ENCODE data around the gene FBXL2.
A peak's percentile ranks its signal among the peaks of the same experiment; 100 is the strongest.
"Not testable (repeated sequence)": the region's sequence is repeated elsewhere in the genome, so short reads cannot be mapped to it uniquely, and the experiment has no call there.

Gene FBXL2

DNA sequence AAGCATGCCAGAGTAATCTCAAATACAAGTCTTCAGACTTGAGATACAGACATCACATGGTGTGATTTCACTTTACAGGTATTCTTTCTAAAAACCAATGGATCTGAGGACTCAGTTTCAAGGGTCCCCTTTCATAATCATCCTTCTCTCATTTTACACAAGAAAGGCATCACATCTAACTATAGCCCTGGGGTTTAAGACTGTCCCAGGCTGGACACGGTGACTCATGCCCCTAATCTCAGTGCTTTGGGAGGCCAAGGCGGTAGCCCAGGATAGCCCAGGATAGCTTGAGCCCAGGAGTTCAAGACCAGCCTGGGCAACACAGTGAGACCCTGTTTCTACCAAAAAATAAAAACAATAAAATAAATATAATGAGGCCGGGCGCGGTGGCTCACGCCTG is 126.5 kb downstream of the FBXL2 start:
- Histone ChIP-seq H2AFZ (ENCODE audit: low read depth) (no peak overlapping the region), H3K27ac (no peak overlapping the region), H3K4me2 (no peak overlapping the region), H3K4me3 (IDR thresholded peaks at IDR 0.05; ENCODE audit: insufficient read depth, low read depth, low read length) (no peak overlapping the region), H3K36me3 (ENCODE audit: insufficient read depth) (peaks cover 2% of the 10 kb centered on the region; the same call in 1 of the 2 replicates), H3K79me2 (ENCODE audit: insufficient read depth, low read depth) (no peaks in the 10 kb centered on the region), H3K27me3 (ENCODE audit: insufficient read depth, low read depth) (no peaks in the 10 kb centered on the region), H4K20me1 (ENCODE audit: insufficient read depth) (no peaks in the 10 kb centered on the region), H3K4me1 (ENCODE audit: low read depth, poor library complexity, severe bottlenecking) (no peaks in the 10 kb centered on the region), H3K9ac (no peak overlapping the region)
- TF ChIP-seq, protein P1, sequence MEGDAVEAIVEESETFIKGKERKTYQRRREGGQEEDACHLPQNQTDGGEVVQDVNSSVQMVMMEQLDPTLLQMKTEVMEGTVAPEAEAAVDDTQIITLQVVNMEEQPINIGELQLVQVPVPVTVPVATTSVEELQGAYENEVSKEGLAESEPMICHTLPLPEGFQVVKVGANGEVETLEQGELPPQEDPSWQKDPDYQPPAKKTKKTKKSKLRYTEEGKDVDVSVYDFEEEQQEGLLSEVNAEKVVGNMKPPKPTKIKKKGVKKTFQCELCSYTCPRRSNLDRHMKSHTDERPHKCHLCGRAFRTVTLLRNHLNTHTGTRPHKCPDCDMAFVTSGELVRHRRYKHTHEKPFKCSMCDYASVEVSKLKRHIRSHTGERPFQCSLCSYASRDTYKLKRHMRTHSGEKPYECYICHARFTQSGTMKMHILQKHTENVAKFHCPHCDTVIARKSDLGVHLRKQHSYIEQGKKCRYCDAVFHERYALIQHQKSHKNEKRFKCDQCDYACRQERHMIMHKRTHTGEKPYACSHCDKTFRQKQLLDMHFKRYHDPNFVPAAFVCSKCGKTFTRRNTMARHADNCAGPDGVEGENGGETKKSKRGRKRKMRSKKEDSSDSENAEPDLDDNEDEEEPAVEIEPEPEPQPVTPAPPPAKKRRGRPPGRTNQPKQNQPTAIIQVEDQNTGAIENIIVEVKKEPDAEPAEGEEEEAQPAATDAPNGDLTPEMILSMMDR (conservative IDR thresholded peaks at IDR 0.05; ENCODE audit: low read depth, low read length) = no peak

DNA sequence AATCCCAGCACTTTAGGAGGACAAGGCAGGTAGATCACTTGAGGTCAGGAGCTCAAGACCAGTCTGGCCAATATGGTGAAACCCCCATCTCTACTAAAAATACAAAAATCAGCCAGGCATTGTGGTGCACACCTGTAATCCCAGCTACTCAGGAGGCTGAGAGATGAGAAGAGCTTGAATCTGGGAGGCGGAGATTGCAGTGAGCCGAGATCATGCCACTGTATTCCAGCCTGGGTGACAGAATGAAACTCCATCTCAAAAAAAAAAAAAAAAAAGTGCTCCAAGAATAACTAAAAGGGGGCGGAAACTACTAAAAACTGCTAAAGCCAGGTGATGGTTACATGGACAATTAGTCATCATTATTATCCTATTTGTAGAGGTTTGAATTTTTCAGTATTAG is 133.6 kb downstream of the FBXL2 start:
- not testable (repeated sequence) for H3K4me3 ChIP-seq (IDR thresholded peaks at IDR 0.05; ENCODE audit: insufficient read depth, low read depth, low read length); H3K4me1 ChIP-seq (ENCODE audit: low read depth, poor library complexity, severe bottlenecking); H3K79me2 ChIP-seq (ENCODE audit: insufficient read depth, low read depth); H3K9ac ChIP-seq; H3K4me2 ChIP-seq; H4K20me1 ChIP-seq (ENCODE audit: insufficient read depth); H3K36me3 ChIP-seq (ENCODE audit: insufficient read depth); H3K27me3 ChIP-seq (ENCODE audit: insufficient read depth, low read depth); H3K27ac ChIP-seq; H2AFZ ChIP-seq (ENCODE audit: low read depth)

DNA sequence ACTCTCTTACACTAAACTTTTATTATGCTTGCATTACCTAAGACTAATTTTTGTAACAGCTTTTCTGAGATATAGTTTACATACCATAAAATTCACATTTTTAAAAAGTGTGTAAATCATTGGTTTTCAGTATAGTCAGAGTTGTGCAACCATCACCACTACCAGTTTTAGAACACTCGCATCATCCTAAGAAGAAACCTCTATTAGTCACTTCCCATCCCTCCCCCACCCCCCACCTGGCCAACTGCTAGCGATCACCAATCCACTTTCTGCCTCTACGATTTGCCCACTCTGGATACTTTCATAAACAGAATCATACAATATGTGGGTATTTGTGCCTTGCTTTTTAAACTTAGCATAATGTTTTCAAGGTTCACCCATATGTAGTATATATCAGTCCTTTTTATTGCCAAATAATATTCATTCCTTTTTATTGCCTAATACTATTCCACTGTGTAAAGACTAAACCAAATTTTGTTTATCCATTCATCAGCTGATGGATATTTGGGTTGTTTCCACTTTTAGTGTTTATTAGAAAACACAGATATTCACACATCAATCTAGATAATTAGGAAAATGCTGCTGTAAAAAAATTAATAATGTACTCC is 139.9 kb downstream of the FBXL2 start:
- Histone ChIP-seq H3K9ac (no peak overlapping the region), H3K27me3 (ENCODE audit: insufficient read depth, low read depth) (no peaks in the 10 kb centered on the region), H4K20me1 (ENCODE audit: insufficient read depth) (no peaks in the 10 kb centered on the region), H2AFZ (ENCODE audit: low read depth) (no peak overlapping the region), H3K79me2 (ENCODE audit: insufficient read depth, low read depth) (no peaks in the 10 kb centered on the region; the same call in 1 of the 2 replicates), H3K4me2 (no peak overlapping the region), H3K27ac (no peak overlapping the region), H3K4me3 (IDR thresholded peaks at IDR 0.05; ENCODE audit: insufficient read depth, low read depth, low read length) (no peak overlapping the region), H3K4me1 (ENCODE audit: low read depth, poor library complexity, severe bottlenecking) (peaks cover 20% of the 10 kb centered on the region), H3K36me3 (ENCODE audit: insufficient read depth) (no peaks in the 10 kb centered on the region)
- TF ChIP-seq, protein P1 (conservative IDR thresholded peaks at IDR 0.05; ENCODE audit: low read depth, low read length) = no peak

DNA sequence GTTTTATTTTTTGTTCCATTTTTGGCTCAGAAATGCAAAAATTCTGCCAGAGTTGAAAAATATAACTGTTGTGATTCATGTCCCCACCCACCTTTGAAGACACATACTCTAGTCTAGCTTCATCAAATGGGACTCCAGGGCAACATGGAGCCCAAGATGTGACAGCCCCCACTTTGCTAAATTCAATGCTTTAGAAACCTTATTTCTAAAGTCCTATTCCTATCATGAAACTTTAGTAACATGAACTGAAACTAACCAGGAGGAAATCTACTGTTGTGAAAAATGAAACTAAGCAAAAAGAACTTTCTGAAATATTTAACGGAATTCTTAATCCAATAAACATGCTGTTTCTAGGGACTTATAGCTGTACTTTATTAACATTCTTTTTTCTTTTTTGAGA is 142.7 kb downstream of the FBXL2 start:
- Histone ChIP-seq H2AFZ (ENCODE audit: low read depth) (no peak overlapping the region), H3K4me3 (IDR thresholded peaks at IDR 0.05; ENCODE audit: insufficient read depth, low read depth, low read length) (no peak overlapping the region), H3K4me2 (peak overlapping the region; percentile 7; the same call in 1 of the 2 replicates), H3K79me2 (ENCODE audit: insufficient read depth, low read depth) (no peaks in the 10 kb centered on the region; the same call in 1 of the 2 replicates), H4K20me1 (ENCODE audit: insufficient read depth) (no peaks in the 10 kb centered on the region), H3K4me1 (ENCODE audit: low read depth, poor library complexity, severe bottlenecking) (peaks cover 20% of the 10 kb centered on the region), H3K9ac (no peak overlapping the region), H3K36me3 (ENCODE audit: insufficient read depth) (no peaks in the 10 kb centered on the region), H3K27ac (no peak overlapping the region; the same call in 1 of the 2 replicates), H3K27me3 (ENCODE audit: insufficient read depth, low read depth) (no peaks in the 10 kb centered on the region)
- TF ChIP-seq, protein P1 (conservative IDR thresholded peaks at IDR 0.05; ENCODE audit: low read depth, low read length) = no peak

DNA sequence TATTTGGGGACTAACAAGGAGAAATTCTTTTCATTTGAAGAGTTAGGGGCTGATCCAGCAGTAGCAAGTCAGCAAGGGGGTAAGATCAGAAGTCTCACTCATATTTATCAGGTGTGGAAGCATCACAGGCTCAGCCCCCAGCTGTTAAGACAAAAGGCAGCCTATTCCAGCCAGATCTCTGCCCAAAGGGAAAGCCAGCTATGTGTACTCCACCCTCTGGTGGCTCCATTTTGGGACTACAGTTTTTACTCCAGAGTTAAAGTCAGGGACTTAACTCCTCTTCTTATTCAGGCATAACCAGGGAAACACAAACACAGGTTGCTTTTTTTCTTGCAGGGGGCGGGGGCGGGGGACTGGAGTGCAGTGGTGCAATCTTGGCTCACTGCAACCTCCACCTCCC is 143.7 kb downstream of the FBXL2 start:
- H3K4me2 ChIP-seq = no peak overlapping the region
- H3K9ac ChIP-seq = no peak overlapping the region
- peaks cover 20% of the 10 kb centered on the region for H3K4me1 ChIP-seq (ENCODE audit: low read depth, poor library complexity, severe bottlenecking)
- H3K79me2 ChIP-seq (ENCODE audit: insufficient read depth, low read depth) = peaks cover 6% of the 10 kb centered on the region; the same call in 1 of the 2 replicates
- H4K20me1 ChIP-seq (ENCODE audit: insufficient read depth) = no peaks in the 10 kb centered on the region
- H3K36me3 ChIP-seq (ENCODE audit: insufficient read depth) = no peaks in the 10 kb centered on the region
- TF ChIP-seq, protein P1 (conservative IDR thresholded peaks at IDR 0.05; ENCODE audit: low read depth, low read length) = no peak
- H2AFZ ChIP-seq (ENCODE audit: low read depth) = no peak overlapping the region
- H3K4me3 ChIP-seq (IDR thresholded peaks at IDR 0.05; ENCODE audit: insufficient read depth, low read depth, low read length) = no peak overlapping the region
- no peaks in the 10 kb centered on the region for H3K27me3 ChIP-seq (ENCODE audit: insufficient read depth, low read depth)
- no peak overlapping the region for H3K27ac ChIP-seq

Data from KMS-11 (cell line).